Stomach (tissue), 9 donors: ENCODE results near the gene BIN1. TPM values are rescaled to one million over a fixed set of nuclear protein-coding genes. Genes with fewer than 3 reads are reported as not detected.

ENCODE experiments used
- DNase-seq, 2 donors: peaks; one replicate each; pipeline versions ENCODE4 v3.0.0 to v3.0.0-alpha.2; 2013 to 2019
- H3K27ac ChIP-seq, 5 donors: fragments of 200-600 bp in 4 of 5; sonication (generic) in 4 of 5; one replicate each; pipeline ENCODE4 v1.5.1; 2013 to 2019; ENCODE audit warnings: mild to moderate bottlenecking in 1 of 5, moderate library complexity in 1 of 5
- H3K27me3 ChIP-seq, 3 donors: fragments of 200-600 bp; sonication (generic); one replicate each; pipeline ENCODE4 v1.5.1; 2017 to 2019; ENCODE audit warnings: mixed run types in 1 of 3
- H3K36me3 ChIP-seq, 4 donors: fragments of 200-600 bp; sonication (generic); 1 replicate in 3 of 4; 2 replicates in 1 of 4; pipeline ENCODE4 v1.5.1; 2016 to 2019
- H3K4me1 ChIP-seq, 4 donors: fragments of 200-600 bp; sonication (generic); one replicate each; pipeline ENCODE4 v1.5.1; 2016 to 2019
- H3K4me3 ChIP-seq, 4 donors: fragments of 200-600 bp; sonication (generic) in 3 of 4; one replicate each; pipeline ENCODE4 v1.5.1; 2016 to 2019; ENCODE audit warnings: mild to moderate bottlenecking in 1 of 4
- H3K9me3 ChIP-seq, 4 donors: fragments of 200-600 bp; sonication (generic); one replicate each; pipeline ENCODE4 v1.5.1; 2016 to 2019
- EP300 ChIP-seq: sonication (generic); formaldehyde crosslinking; IDR thresholded peaks from one replicate; pipeline ENCODE4 v1.6.1; 2017; ENCODE audit warnings: antibody characterized with exemption
- POLR2A ChIP-seq, 4 donors: fragments of 450-650 bp; IDR thresholded peaks; one replicate each; pipeline ENCODE4 v1.6.1; 2016; ENCODE audit warnings: antibody characterized with exemption in 4 of 4, control low read depth in 2 of 4, mild to moderate bottlenecking in 1 of 4, moderate library complexity in 1 of 4
- POLR2AphosphoS5 ChIP-seq, 3 donors: sonication (generic); formaldehyde crosslinking; IDR thresholded peaks; one replicate each; pipeline ENCODE4 v1.6.1; 2016; ENCODE audit warnings: antibody characterized with exemption in 3 of 3
- WGBS, 5 donors: extraction: QIAGEN DNeasy Blood & Tissue Kit in 3 of 5; methylation state at CpG; one replicate each; pipeline versions ENCODE4 v1.1.5 to v1.1.7; 2013 to 2018; 5-methylcytosine and 5-hydroxymethylcytosine counted together
- intact Hi-C: fragments of 100-400 bp; cut with DNase I; formaldehyde crosslinking; loops from one replicate; pipeline ENCODE4 v1.15.1; 2023; ENCODE audit warnings: low total_unique reads
- polyA plus RNA-seq, 3 donors: library from polyadenylated mRNA; stranded (reverse); fragments of 200-250 nt; gene quantifications; one replicate each; pipeline ENCODE4 v1.2.3, GENCODE V29; 2013
- total RNA-seq, 5 donors: library from RNA; depleted of rRNA; stranded (reverse); fragments of >200 nt; gene quantifications; one replicate each; pipeline versions ENCODE4 v1.1.0 to v1.2.3, GENCODE V29; 2014 to 2016
- TF ChIP-seq, protein P1 (sequence below), 7 experiments: fragments of 450-650 bp in 4 of 7; fragments of 200-600 bp in 3 of 7; sonication (generic) in 3 of 7; IDR thresholded peaks; one replicate each; pipeline ENCODE4 v1.5.1; 2016 to 2019; ENCODE audit warnings: antibody characterized with exemption in 7 of 7, control low read depth in 2 of 7, mild to moderate bottlenecking in 1 of 7
- donor health status: healthy with polysubstance abuse.
- donor health status: Bipolar disorder and iron deficiency.
- donor health status: healthy.

Gene BIN1
- total and polyA plus RNA-seq, 8 donors = 39.1 to 175 (median 47.8) TPM

GRCh38 chr2:127059559-127059958 is 47.4 kb downstream of the BIN1 start:
- no peak for TF ChIP-seq EP300
- no peak for TF ChIP-seq POLR2A (IDR thresholded peaks at IDR 0.05)
- TF ChIP-seq, protein P1, sequence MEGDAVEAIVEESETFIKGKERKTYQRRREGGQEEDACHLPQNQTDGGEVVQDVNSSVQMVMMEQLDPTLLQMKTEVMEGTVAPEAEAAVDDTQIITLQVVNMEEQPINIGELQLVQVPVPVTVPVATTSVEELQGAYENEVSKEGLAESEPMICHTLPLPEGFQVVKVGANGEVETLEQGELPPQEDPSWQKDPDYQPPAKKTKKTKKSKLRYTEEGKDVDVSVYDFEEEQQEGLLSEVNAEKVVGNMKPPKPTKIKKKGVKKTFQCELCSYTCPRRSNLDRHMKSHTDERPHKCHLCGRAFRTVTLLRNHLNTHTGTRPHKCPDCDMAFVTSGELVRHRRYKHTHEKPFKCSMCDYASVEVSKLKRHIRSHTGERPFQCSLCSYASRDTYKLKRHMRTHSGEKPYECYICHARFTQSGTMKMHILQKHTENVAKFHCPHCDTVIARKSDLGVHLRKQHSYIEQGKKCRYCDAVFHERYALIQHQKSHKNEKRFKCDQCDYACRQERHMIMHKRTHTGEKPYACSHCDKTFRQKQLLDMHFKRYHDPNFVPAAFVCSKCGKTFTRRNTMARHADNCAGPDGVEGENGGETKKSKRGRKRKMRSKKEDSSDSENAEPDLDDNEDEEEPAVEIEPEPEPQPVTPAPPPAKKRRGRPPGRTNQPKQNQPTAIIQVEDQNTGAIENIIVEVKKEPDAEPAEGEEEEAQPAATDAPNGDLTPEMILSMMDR (IDR thresholded peaks at IDR 0.05) = no peak
- no peak for TF ChIP-seq POLR2AphosphoS5 (IDR thresholded peaks at IDR 0.05)
- Histone ChIP-seq H3K4me1 (peaks cover 9 to 20% (median 13%) of the 10 kb centered on the region in 4 donors), H3K27me3 (no peaks in the 10 kb centered on the region), H3K27ac (no peak overlapping the region), H3K36me3 (peaks cover 22 to 84% (median 82%) of the 10 kb centered on the region in 4 donors), H3K4me3 (no peak overlapping the region), H3K9me3 (no peaks in the 10 kb centered on the region)
- intact Hi-C loops = no loop called here
- whole genome bisulfite sequencing, 5 donors = 91 to 97% (median 96%) methylated on average over 10 of the region's 10 CpGs
- no peak for DNase-seq

DNA sequence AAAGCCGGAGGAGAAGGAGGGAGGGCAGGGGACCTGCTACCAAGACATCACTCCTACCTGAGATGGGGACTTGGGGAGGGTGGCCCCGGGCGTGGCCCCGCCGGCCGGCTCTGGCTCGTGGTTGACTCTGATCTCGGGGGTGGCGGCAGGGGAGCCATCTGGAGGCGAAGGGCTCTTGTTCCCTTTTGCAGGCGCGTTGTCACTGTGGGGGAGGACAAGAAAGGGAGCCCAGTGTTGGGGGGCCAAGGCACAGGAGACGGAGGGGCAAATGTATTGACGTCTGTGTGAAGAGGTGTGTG is 48.1 kb downstream of the BIN1 start:
- TF ChIP-seq EP300 (no peak), POLR2A (IDR thresholded peaks at IDR 0.05) (no peak), POLR2AphosphoS5 (IDR thresholded peaks at IDR 0.05) (no peak)
- TF ChIP-seq, protein P1 (IDR thresholded peaks at IDR 0.05) = no peak
- peaks cover 5 to 20% (median 13%) of the 10 kb centered on the region in 4 donors for H3K4me1 ChIP-seq
- no peaks in the 10 kb centered on the region for H3K27me3 ChIP-seq
- no peaks in the 10 kb centered on the region for H3K9me3 ChIP-seq
- DNase-seq = no peak
- H3K36me3 ChIP-seq = peaks cover 22 to 86% (median 82%) of the 10 kb centered on the region in 4 donors
- H3K4me3 ChIP-seq = no peak overlapping the region
- intact Hi-C loops = no loop called here
- H3K27ac ChIP-seq = no peak overlapping the region
- WGBS, 5 donors = 81 to 89% (median 84%) methylated on average over 14 of the region's 14 CpGs

DNA sequence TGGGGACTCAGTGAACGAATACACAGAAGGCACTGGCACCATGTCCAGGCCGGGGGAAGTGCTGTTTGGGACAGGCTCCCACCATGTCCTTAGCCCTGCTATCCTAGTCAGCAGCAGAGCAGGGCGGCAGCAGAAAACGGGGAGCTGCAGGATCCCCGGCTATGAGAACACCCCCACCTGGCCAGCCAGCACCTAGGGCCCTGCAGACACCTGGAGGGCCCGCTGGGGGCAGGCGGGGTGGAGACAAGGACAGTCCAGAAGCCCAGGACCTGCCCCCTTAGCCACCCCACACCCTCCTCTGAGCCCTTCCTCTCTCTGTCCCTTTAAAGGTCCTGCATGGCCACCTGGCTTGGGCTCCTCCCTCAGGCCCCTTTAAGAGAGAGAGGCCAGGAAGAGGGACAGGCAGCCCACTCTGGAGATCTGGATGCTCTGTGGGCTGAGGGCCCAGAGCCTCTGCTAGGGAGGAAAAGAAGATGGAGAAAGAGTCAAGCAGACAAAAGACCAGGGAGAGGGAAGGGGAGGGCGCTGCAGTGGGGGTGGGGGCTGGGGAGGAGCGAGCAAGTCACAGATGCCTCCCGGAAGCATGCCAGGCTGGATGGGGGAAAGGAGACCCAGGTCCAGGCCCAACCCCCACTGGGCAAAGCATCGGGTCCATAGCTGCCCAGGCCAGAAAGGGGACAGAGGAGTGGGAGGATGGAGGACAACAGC is 48.6 kb downstream of the BIN1 start:
- Histone ChIP-seq H3K27me3 (no peaks in the 10 kb centered on the region), H3K36me3 (peaks cover 19 to 86% (median 81%) of the 10 kb centered on the region in 4 donors), H3K27ac (no peak overlapping the region), H3K4me1 (peaks cover 5 to 21% (median 17%) of the 10 kb centered on the region in 4 donors), H3K4me3 (no peak overlapping the region), H3K9me3 (no peaks in the 10 kb centered on the region)
- no peak for TF ChIP-seq POLR2A (IDR thresholded peaks at IDR 0.05)
- TF ChIP-seq, protein P1 (IDR thresholded peaks at IDR 0.05) = no peak
- no peak for TF ChIP-seq EP300
- TF ChIP-seq POLR2AphosphoS5 (IDR thresholded peaks at IDR 0.05) = no peak
- WGBS, 5 donors = 86 to 93% (median 90%) methylated on average over 8 to 11 of the region's 11 CpGs
- DNase-seq = no peak
- intact Hi-C loops = no loop called here

DNA sequence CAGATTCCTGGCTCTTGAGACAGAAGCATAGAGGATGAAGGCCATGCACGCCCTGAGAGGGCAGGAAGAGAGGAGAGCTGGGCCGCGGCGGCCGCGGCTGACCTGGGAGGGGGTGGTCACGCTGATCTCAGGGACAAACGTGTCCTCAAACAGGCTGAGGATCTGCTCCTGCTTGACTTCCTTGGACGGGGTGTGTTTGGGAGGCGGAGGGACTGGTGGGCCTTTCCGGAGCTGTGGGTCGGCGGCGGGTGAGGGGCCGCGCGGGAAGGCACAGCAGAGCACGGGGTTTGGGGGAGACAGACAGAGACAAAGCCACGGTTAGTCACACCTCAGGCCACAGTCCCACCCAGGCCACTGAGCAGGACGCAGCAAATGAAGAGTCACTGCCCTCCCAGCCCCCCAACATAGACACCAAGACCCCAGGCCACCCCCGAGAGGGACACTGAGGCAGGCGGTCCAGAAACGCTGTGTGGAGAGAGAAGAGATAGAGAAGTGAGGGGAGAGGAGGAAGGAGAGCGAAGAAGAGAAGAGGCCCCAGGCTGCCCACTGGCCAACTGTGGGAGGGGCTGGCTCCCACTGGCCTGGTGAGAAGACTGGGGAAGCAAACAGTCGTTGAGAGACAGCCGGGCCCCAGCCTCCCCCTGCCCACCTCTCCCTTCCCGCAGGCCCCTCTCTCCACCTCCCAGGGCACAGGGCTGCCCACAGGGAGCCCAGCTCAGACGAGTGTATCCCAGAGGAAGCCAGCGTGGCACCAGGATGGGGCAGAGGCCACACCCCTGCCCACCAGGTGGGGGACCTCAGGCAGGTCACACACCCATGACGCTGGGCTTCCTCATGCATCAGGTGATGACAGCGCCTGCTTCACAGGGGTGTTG is 49.3 kb downstream of the BIN1 start:
- no peak overlapping the region for H3K27ac ChIP-seq
- TF ChIP-seq, protein P1 (IDR thresholded peaks at IDR 0.05) = no peak
- H3K9me3 ChIP-seq = no peaks in the 10 kb centered on the region
- no peak for DNase-seq
- peaks cover 12 to 82% (median 79%) of the 10 kb centered on the region in 4 donors for H3K36me3 ChIP-seq
- H3K4me3 ChIP-seq = no peak overlapping the region
- intact Hi-C loops = no loop called here
- H3K27me3 ChIP-seq = no peaks in the 10 kb centered on the region
- 89 to 93% (median 91%) methylated on average over 29 to 31 of the region's 31 CpGs for WGBS, 5 donors
- H3K4me1 ChIP-seq = peaks cover 5 to 23% (median 17%) of the 10 kb centered on the region in 4 donors
